ENCODE data around the gene VPS37B.

The VPS37B gene

DNA sequence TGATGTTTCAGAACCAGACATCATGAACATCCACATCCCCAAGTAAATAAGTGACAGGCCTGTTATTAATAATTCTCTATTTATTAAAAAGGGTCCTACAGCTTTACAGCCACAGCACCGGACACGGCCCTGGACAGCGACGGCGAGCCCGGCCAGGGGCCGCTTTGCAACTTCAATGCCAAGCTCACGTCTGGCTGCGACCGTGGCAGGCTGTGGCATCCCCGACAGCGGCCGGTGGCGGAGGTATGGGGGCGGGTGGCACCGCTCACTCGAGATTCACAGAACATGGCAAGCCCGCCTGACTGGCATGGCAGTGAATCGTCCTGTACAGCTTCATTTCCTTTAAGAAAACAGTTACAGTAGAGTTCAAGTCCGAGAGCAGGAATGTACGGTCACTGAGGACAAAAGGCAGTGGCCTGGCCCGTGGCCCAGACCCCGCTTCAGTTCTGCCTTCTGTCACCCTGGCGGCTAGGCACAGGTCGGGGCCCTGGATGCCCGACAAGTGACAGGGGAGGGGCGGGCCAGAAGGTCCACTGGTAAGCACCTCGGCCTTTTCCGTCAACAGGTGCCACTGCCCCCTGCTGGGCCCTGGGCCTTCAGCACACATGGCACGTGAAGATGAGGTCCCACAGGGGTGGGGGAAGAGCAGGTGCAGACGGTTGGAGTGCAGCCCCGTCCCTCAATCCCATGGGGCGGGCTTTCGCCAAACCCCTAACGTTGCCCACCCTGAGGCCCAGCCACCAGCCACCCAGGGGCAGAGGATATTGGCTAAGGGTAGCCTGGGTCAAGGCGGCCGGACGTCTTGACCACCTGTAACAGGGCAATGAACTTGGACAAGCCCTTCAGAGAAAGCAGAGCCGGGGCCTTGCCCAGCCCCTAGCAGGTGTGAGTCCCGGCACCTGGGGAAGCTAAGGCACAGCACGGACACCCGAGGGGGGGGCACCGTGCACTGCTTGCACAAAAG, 30.4 kb downstream of the VPS37B start:
- FAIRE-seq: no peak

DNA sequence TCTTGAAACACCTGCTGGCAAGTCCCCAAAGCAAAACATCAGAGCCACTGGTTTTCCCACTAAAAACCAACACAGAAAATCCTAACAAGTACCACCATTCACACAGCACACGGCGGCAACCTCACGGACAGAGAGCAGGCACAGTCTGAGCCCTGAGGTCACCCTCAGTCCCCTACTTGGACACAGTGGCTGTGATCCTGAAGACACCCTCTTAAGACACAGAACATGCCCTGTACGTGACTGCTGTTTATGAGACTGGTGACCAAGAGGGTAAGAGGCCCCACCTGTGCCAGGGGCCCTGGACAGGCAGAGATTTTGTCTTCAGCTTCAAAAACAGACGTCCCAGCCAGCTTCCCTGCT, 31.1 kb downstream of the VPS37B start:
- FAIRE-seq: no peak

DNA sequence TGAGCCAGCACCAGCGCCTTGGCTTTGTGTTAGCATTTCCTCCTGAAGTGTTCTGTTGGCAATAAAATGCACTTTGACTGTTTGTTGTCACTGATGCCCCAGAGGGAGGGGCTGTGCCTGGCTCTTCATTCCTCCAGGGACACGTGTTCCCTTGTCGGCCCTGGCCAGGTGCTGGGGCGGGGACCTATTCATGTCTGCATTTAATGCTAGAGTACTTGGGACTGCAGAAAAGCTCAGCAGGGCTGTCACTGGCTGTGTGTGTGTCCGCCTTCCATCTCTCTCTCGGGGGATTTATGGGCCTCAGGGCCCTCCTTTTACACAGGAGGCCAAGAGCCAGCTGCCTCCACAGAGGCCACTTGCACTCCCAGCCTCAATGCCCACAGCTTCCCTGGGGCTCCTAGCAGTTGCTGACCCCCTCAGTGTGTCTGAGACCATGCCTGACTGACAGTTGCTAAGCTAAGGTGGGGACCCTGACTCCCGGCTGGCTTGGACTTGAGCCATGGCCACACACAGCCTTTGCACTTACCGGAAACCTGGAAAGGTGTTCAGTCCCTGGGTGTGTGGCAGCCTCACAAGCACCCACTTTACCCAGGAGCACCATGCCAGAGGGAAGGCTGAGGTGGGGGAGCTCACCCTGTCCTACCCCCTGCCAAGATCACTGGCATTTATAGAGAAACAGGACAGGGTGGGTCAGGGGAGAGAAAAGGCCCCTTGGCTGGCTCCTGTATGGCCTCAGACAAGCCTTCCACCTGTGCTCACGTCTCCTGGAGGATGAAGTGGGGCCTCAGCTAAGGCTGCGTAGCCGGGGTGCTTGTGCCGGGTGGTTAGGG, 32.8 kb downstream of the VPS37B start:
- FAIRE-seq: no peak

DNA sequence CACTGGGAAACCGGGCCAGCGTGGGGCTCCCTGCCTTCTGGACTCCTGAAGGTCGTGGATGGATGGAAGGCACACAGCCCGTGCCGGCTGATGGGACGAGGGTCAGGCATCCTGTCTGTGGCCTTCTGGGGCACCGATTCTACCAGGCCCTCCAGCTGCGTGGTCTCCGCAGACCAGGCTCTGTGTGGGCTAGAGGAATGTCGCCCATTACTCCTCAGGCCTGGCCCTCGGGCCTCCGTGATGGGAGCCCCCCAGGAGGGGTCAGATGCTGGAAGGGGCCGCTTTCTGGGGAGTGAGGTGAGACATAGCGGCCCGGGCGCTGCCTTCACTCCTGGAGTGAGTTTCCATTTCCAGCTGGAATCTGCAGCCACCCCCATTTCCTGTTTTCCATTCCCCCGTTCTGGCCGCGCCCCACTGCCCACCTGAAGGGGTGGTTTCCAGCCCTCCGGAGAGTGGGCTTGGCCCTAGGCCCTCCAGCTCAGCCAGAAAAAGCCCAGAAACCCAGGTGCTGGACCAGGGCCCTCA, 33.8 kb downstream of the VPS37B start:
- no peak for FAIRE-seq

DNA sequence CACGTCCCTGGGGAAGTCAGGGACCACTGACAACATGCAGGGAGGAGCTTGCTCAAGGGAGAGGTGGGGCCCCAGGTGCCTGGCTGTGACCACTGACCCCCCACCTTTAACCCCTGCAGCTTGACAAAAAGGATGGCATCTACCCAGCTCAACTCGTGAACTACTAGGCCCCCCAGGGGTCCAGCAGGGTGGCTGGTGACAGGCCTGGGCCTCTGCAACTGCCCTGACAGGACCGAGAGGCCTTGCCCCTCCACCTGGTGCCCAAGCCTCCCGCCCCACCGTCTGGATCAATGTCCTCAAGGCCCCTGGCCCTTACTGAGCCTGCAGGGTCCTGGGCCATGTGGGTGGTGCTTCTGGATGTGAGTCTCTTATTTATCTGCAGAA, 34.3 kb downstream of the VPS37B start:
- no peak for FAIRE-seq

DNA sequence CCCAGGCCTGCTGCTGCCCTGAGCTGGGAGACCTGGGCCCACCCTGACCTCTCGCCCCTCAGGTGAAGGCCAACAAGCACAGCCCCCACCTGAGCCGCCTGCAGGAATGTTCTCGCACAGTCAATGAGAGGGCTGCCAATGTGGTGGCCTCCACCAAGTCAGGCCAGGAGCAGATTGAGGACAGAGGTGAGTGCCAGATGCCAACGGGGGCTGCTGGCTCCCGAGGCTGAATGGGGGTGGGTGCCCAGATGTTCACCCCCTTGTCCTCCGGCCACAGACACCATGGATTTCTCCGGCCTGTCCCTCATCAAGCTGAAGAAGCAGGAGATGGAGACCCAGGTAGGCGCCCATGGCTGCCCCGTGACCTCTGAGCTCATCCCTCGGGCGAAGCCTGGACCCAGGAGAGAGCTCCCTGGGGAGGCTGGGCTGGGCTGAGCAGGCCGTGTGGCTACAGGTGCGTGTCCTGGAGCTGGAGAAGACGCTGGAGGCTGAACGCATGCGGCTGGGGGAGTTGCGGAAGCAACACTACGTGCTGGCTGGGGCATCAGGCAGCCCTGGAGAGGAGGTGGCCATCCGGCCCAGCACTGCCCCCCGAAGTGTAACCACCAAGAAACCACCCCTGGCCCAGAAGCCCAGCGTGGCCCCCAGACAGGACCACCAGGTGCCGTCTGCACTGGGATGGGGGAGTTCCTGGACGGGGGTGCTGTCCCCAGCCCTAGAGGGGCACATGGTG, 34.9 kb downstream of the VPS37B start:
- FAIRE-seq: no peak

DNA sequence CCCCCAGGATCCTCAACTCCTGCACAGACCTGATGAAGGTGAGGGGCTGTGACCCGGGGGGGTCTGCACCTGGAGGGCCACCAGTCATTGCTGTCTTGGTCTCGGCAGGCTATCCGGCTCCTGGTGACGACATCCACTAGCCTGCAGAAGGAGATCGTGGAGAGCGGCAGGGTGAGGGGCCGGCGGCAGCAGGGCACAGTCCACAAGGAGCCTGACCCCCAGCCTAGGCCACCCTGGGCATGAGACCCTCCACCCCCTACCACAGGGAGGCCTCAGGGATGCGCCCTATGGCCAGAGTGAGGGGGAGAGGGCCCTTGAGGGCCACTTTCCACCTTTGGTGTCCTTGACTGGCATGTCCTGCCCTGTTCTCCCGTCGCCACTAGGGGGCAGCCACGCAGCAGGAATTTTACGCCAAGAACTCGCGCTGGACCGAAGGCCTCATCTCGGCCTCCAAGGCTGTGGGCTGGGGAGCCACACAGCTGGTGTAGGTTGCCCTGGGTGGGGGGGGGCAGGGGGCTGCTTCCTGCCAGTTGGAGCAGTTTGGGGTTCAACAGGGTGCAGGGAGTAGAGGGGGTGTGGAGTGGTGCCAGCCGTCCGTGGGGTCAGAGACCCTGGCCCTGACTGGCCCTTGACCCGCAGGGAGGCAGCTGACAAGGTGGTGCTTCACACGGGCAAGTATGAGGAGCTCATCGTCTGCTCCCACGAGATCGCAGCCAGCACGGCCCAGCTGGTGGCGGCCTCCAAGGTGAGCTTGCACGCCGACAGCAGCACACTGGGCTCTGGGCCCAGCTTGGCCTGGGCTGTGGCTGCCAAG, 35.7 kb downstream of the VPS37B start:
- FAIRE-seq: no peak

DNA sequence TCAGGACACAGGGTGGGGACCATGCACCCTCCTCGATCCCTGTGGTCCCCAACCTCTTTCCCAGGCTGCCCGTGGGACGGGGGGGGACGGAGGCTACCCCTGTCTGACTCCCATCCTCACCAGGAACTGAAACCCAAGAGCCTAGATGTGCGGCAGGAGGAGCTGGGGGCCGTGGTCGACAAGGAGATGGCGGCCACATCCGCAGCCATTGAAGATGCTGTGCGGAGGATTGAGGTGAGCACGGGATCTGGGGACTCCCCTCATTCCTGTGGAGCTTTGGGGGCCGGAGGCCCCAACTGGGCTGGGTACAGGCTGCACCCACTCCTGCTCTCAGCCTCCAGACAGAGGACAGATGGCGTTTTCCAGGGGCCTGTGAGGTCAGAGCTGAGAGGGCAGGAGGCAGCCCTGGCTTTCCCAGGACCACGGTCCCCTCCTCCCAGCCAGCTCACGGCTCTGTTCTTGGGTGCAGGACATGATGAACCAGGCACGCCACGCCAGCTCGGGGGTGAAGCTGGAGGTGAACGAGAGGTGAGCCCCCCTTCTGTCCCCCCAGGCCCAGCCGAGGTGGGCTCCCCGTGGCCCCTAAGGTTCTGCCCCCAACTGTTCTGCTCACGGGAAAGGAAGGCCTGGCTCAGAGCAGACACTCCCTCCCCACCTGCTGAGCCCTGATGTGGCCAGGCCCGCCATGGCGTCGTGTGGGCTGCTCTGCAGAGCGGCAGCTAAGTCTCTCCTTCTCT, 36.5 kb downstream of the VPS37B start:
- no peak for FAIRE-seq

DNA sequence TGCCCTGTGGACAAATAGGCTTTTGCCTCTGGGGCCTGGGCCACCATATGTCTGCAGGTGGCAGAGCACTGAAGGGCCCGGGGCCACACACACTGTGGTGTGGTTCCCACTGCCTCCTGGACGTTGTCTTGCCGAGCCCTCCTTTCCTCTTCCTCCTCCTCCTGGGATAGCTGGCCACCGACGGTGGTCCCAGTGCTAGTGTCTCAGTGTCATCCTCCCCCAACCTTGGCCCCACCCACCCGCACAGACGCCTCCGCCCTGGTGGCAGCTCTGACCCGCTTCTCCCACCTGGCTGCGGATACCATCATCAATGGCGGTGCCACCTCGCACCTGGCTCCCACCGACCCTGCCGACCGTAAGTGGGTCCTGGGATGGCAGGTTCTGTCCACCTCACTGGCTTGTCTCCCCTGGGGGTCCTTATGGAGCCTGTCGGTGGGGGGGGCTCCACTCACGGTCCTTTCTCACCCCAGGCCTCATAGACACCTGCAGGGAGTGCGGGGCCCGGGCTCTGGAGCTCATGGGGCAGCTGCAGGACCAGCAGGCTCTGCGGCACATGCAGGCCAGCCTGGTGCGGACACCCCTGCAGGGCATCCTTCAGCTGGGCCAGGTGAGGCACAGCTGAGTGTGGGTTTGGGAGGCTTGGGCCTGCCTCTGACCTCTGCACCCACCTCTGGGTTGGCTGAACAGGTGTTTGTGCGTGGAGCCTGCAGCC, 37.2 kb downstream of the VPS37B start:
- FAIRE-seq: no peak

DNA sequence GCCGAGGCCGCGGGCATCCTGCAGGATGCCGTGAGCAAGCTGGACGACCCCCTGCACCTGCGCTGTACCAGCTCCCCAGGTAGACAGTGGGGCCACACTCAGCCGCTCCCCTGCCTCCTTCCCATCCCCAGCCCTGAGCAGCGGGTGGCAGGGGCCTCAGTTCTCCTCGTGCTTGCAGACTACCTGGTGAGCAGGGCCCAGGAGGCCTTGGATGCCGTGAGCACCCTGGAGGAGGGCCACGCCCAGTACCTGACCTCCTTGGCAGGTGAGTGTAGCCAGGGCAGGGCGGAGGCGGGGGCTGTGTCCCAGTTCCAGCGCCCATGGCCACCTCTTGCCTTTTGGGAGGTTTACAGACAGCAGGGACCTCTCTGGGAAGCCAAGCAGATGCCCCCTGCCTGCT, 37.8 kb downstream of the VPS37B start:
- no peak for FAIRE-seq

DNA sequence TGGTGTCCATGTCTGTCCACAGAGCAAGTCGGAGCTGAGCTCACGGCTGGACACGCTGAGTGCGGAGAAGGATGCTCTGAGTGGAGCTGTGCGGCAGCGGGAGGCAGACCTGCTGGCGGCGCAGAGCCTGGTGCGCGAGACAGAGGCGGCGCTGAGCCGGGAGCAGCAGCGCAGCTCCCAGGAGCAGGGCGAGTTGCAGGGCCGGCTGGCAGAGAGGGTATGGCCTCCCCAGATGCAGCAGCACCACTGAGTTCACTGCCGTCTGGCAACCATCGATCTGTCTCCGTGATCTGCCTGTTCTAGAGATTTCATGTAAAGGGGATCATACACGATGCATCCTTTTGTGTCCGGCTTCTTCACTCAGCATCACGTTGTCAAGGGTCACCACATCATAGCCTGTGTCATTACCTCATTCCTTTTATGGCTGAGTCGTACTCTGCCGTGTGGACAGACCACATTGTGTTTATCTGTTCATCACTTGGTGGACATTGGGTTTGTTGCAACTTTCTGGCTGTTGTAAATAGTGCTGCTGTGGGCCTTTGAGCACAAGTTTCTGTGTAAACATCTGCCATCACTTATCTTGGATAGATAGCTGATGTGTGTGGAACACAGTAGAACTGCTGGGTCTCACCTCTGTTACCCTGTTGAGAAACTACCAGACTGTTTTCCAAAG, 38.8 kb downstream of the VPS37B start:
- no peak for FAIRE-seq

DNA sequence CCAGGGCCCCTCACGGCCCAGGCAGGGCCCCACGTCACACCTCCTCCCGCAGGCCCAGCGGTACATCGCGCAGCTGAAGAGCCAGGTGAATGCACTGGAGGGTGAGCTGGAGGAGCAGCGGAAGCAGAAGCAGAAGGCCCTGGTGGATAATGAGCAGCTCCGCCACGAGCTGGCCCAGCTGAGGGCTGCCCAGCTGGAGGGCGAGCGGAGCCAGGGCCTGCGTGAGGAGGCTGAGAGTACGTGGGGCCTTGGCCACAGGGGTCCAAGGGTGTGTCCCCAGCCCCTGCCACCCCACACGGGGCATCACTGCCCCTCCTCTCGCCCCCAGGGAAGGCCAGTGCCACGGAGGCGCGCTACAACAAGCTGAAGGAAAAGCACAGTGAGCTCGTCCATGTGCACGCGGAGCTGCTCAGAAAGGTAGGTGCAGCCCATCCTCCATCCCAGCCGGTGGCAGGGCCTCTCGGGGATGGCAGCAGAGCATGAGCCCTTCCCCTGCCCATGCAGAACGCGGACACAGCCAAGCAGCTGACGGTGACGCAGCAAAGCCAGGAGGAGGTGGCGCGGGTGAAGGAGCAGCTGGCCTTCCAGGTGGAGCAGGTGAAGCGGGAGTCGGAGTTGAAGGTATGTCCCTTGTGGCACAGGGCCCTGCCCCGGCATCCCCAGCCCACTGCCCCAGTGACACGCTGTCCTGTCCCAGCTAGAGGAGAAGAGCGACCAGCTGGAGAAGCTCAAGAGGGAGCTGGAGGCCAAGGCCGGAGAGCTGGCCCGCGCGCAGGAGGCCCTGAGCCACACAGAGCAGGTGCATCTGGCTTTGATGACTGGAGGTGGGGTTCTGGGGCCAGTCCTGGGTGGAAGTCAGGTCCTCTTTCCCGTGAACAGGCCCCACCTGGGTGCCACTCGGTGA, 39.7 kb downstream of the VPS37B start:
- FAIRE-seq: no peak

DNA sequence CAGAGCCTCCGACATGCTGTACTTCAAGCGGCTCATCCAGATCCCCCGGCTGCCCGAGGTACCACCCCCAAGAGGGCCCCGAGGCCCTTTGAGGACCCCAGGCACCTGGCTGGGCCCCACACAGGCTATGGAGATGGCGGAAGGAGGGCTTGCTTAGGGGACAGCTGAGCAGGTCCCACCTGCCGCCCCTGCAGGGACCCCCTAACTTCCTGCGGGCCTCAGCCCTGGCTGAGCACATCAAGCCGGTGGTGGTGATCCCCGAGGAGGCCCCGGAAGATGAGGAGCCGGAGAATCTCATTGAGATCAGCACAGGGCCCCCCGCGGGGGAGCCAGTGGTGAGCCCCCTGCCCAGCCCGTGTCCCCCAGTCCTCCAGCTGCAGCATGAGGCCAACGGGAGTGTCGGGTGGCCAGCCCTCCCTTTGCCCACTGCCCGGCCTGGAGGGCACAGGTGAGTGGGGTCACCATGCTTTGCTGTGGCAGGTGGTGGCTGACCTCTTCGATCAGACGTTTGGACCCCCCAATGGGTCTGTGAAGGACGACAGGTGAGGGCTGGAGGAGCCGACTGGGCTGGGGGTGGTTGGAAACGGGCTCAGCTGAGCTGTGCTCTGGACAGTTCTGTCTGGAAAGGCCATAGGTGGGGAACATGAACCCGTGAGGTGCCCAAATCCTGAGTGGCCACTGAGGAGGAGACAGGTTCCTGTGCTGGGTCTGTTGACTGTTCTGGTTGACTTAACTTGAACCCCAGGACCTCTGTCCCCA, 40.7 kb downstream of the VPS37B start:
- no peak for FAIRE-seq

DNA sequence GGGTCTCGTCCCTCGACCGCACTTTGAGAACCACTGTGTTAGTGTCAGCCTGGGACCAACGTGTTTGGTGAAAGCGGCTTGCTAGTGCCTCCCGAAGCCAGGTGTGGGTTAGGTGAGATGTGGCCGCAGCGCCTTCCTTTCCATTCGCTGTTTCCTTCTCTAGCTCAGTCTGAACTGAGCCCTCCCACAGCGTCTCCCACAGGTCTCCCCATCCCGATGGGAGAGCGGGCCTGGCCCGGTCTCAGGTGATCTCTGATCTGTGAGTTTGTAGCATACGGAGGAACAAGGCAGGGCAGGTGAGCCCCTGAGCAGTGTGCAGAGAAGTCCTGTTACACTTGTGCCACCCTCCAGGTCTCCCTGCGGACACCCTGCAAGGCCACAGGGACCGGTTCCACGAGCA, 41.4 kb downstream of the VPS37B start:
- FAIRE-seq: no peak

DNA sequence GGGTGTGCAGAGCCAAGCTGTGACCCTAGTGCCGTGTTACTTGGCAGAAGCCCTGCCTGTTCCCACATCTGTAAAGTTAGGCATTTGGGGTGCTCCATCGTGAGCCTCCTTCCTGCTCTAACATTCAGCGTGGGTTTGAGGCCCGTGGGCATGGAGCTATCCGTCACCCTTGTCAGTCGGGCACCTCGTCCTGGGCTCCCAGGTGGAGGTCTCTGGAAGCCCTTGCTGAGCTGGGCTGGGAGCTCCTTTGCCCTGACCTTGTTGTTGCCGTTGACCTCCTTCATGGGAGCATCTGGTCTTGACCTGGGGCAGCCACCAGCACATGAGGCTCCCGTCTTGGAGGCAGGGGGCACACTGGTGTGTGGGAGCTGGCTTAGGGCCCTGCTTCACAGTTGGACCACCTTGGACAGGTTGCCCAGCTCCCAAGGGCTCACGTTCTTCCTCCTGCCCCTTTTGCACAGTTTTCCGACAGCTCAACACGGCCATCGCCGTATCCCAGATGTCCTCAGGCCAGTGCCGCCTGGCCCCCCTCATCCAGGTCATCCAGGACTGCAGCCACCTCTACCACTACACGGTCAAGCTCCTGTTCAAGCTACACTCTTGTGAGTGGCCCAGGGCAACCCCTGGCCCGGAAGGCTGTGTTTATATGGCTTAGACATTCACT, 42.2 kb downstream of the VPS37B start:
- FAIRE-seq: no peak

DNA sequence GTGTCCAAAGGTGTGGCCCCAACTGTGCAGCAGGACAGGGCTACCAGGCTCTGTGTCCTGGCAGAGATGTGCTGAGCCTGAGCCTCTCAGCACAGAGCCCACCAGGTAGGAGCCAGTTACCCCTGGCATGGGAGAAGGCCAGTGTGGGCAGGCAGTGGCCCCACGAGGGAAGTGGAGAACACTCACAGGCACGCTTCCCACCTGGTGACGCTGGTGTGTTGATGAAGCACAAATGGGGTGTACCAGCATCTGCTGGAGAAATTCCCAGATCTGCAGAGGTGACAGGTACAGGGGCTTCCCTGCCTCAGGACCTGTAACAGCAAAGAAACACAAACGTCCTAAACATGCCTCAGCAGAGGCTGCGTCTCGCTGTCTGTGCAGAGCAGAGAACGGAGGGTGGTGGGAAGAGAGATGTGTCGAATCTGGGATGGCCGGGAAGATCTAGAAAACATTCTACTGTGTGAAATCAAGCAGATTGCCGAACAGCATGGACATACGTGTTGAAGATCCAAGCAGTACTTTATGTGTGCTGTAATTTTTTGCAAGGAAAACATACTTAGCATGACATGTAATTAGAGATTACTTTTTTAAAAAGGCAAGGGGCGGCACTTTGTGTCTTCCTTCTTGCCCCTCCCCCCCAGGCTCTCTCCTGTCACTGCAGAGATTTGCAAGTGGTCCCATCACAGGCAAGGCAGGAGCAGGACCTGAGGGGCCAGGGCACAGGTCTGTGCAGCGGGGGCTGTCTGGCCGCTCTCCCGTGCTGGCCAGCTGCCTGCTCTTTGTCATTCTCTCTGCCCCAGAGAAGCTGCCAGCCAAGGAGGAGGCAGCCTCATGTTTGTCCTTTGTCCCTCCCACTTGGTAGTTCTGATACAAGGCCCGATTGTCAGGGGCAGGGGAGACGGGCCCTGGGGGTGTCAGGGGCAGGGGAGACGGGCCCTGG, 43.3 kb downstream of the VPS37B start:
- FAIRE-seq: no peak

DNA sequence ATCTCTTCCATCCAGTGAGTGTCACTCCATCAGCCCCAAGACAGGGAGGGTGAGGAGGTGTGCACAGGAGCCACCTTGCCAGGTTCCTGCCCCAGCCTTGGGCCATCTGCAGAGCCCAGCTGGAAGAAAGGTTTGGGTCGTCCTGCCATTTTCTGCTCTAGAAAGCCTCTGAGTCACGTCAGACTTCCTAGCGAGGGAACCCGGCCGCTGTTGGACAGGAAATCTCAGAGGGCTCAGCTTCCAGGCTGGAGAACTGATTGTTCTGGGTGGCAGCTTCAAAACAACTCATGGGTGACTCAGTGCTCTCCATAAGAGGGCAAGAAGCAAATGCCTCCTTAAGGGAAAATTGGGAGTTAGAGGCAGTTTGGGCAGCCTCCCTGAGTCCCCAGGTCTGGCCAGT, 44.1 kb downstream of the VPS37B start:
- no peak for FAIRE-seq

Measured in A204.1 (cell line).